Nephron progenitor cell (in vitro differentiated cells): ENCODE measurements around the gene RGS6.

Source experiments
- DNase-seq: peaks from one replicate; pipeline ENCODE4 v3.0.0; 2021
- H3K27ac Mint-ChIP-seq: 2 replicates; pipeline ENCODE4 v1.8.0; 2021; ENCODE audit warnings: mild to moderate bottlenecking, moderate library complexity, mixed read lengths
- H3K27me3 Mint-ChIP-seq: 2 replicates; pipeline ENCODE4 v1.8.0; 2021; ENCODE audit warnings: mild to moderate bottlenecking, low read depth, mixed read lengths; ENCODE audit not compliant: poor library complexity
- H3K36me3 Mint-ChIP-seq: 2 replicates; pipeline ENCODE4 v1.8.0; 2021; ENCODE audit warnings: low read depth, mixed read lengths
- H3K4me1 Mint-ChIP-seq: 2 replicates; pipeline ENCODE4 v1.8.0; 2021; ENCODE audit warnings: mixed read lengths
- H3K4me3 Mint-ChIP-seq: 2 replicates; pipeline ENCODE4 v1.8.0; 2021; ENCODE audit warnings: mild to moderate bottlenecking, moderate library complexity, mixed read lengths
- H3K9me3 Mint-ChIP-seq: 2 replicates; pipeline ENCODE4 v1.8.0; 2021; ENCODE audit warnings: mild to moderate bottlenecking, moderate library complexity, mixed read lengths
- CTCF ChIP-seq: fragments of 200-600 bp; sonication (generic); IDR thresholded peaks from 2 replicates; pipeline ENCODE4 v1.5.0; 2021; ENCODE audit warnings: antibody characterized with exemption

RGS6 gene

GRCh38 chr14:72419226-72419775 is 487.1 kb downstream of the RGS6 start:
- Mint-ChIP-seq H3K27me3 (peaks cover 9% of the 10 kb centered on the region), H3K9me3 (peaks cover 40% of the 10 kb centered on the region), H3K4me3 (no peak overlapping the region), H3K4me1 (peaks cover 22% of the 10 kb centered on the region), H3K36me3 (peaks cover 5% of the 10 kb centered on the region), H3K27ac (no peak overlapping the region)
- TF ChIP-seq CTCF = no peak
- no peak for DNase-seq

GRCh38 chr14:72420749-72421474 is 488.7 kb downstream of the RGS6 start:
- Mint-ChIP-seq H3K27ac (peak overlapping the region; percentile 29), H3K27me3 (peaks cover 9% of the 10 kb centered on the region), H3K9me3 (peaks cover 28% of the 10 kb centered on the region), H3K4me3 (no peak overlapping the region), H3K36me3 (no peaks in the 10 kb centered on the region), H3K4me1 (peaks cover 29% of the 10 kb centered on the region)
- TF ChIP-seq CTCF = peak; percentile 100
- peak; percentile 93 for DNase-seq

- no peak for DNase-seq
- no peaks in the 10 kb centered on the region for H3K36me3 Mint-ChIP-seq
- peaks cover 33% of the 10 kb centered on the region for H3K9me3 Mint-ChIP-seq
- peaks cover 22% of the 10 kb centered on the region for H3K4me1 Mint-ChIP-seq
- no peak overlapping the region for H3K4me3 Mint-ChIP-seq
- no peak overlapping the region for H3K27ac Mint-ChIP-seq
- H3K27me3 Mint-ChIP-seq = peaks cover 3% of the 10 kb centered on the region
- no peak for TF ChIP-seq CTCF
Measured at GRCh38 chr14:72423957-72424356, 491.7 kb downstream of the RGS6 start.

- no peaks in the 10 kb centered on the region for H3K4me1 Mint-ChIP-seq
- peaks cover 9% of the 10 kb centered on the region for H3K27me3 Mint-ChIP-seq
- DNase-seq = no peak
- H3K4me3 Mint-ChIP-seq = no peak overlapping the region
- no peak for TF ChIP-seq CTCF
- peaks cover 12% of the 10 kb centered on the region for H3K9me3 Mint-ChIP-seq
- no peak overlapping the region for H3K27ac Mint-ChIP-seq
- no peaks in the 10 kb centered on the region for H3K36me3 Mint-ChIP-seq
Measured at GRCh38 chr14:72430457-72430856, 498.2 kb downstream of the RGS6 start.

GRCh38 chr14:72432748-72433147 is 500.5 kb downstream of the RGS6 start:
- Mint-ChIP-seq H3K4me1 (no peaks in the 10 kb centered on the region), H3K27ac (no peak overlapping the region), H3K4me3 (no peak overlapping the region), H3K27me3 (peaks cover 9% of the 10 kb centered on the region), H3K36me3 (no peaks in the 10 kb centered on the region), H3K9me3 (peaks cover 8% of the 10 kb centered on the region)
- no peak for TF ChIP-seq CTCF
- no peak for DNase-seq

GRCh38 chr14:72433511-72433910 is 501.3 kb downstream of the RGS6 start:
- TF ChIP-seq CTCF = no peak
- Mint-ChIP-seq H3K27me3 (peaks cover 12% of the 10 kb centered on the region), H3K27ac (no peak overlapping the region), H3K4me1 (peaks cover 4% of the 10 kb centered on the region), H3K4me3 (no peak overlapping the region), H3K36me3 (no peaks in the 10 kb centered on the region), H3K9me3 (peaks cover under 1% of the 10 kb centered on the region)
- DNase-seq = no peak
